HEK293 (cell line): ENCODE results near the gene ASTN2.
A peak's percentile ranks its signal among the peaks of the same experiment; 100 is the strongest.

Experiments
- AEBP2 ChIP-seq: fragments of 450-650 bp; formaldehyde crosslinking; IDR thresholded peaks from 2 replicates; pipeline ENCODE4 v1.5.1; 2016; ENCODE audit warnings: missing biosample characterization, missing genetic modification characterization, borderline replicate concordance
- ATF2 ChIP-seq: fragments of 450-650 bp; formaldehyde crosslinking; IDR thresholded peaks from 2 replicates; pipeline ENCODE4 v1.5.1; 2016; ENCODE audit warnings: missing biosample characterization, missing genetic modification characterization, low read depth
- CTCF ChIP-seq: fragments of 450-650 bp; formaldehyde crosslinking; IDR thresholded peaks from 2 replicates; pipeline ENCODE4 v1.5.1; 2016; ENCODE audit warnings: missing biosample characterization, missing genetic modification characterization
- GLI4 ChIP-seq: fragments of 450-650 bp; formaldehyde crosslinking; IDR thresholded peaks from 2 replicates; pipeline ENCODE4 v1.5.1; 2016; ENCODE audit warnings: missing biosample characterization, missing genetic modification characterization
- YY1 ChIP-seq: fragments of 450-650 bp; formaldehyde crosslinking; IDR thresholded peaks from 2 replicates; pipeline ENCODE4 v1.5.1; 2018; ENCODE audit warnings: missing biosample characterization, missing genetic modification characterization
- ZBTB49 ChIP-seq: fragments of 450-650 bp; formaldehyde crosslinking; IDR thresholded peaks from 2 replicates; pipeline ENCODE4 v1.5.1; 2016; ENCODE audit warnings: missing biosample characterization, missing genetic modification characterization, low read depth
- ZNF274 ChIP-seq, 2 experiments: fragments of 200-500 bp in 1 of 2; fragments of 450-650 bp in 1 of 2; sonication (Bioruptor generic) in 1 of 2; formaldehyde crosslinking in 1 of 2; IDR thresholded peaks; 2 replicates each; pipeline versions ENCODE4 v1.5.1 to v1.6.1; 2014 to 2016; ENCODE audit warnings: borderline replicate concordance in 1 of 2, inconsistent platforms in 1 of 2, low read length in 1 of 2, missing biosample characterization in 1 of 2, missing genetic modification characterization in 1 of 2
- ZNF350 ChIP-seq: fragments of 450-650 bp; formaldehyde crosslinking; IDR thresholded peaks from 2 replicates; pipeline ENCODE4 v1.5.0; 2017; ENCODE audit warnings: missing biosample characterization, mild to moderate bottlenecking, missing genetic modification characterization
- ZNF398 ChIP-seq: fragments of 450-650 bp; formaldehyde crosslinking; IDR thresholded peaks from 2 replicates; pipeline ENCODE4 v1.5.1; 2017; ENCODE audit warnings: missing biosample characterization, missing genetic modification characterization
- ZNF473 ChIP-seq: fragments of 450-650 bp; formaldehyde crosslinking; IDR thresholded peaks from 2 replicates; pipeline ENCODE4 v1.5.1; 2017; ENCODE audit warnings: missing biosample characterization, missing genetic modification characterization
- ZNF530 ChIP-seq: fragments of 450-650 bp; formaldehyde crosslinking; IDR thresholded peaks from 2 replicates; pipeline ENCODE4 v1.5.1; 2016; ENCODE audit warnings: low read depth, missing biosample characterization, missing genetic modification characterization
- ZNF549 ChIP-seq: fragments of 450-650 bp; IDR thresholded peaks from 2 replicates; pipeline ENCODE4 v1.5.1; 2018; ENCODE audit warnings: missing biosample characterization, missing genetic modification characterization, mild to moderate bottlenecking, inconsistent platforms, moderate library complexity

GRCh38 chr9:116572095-116572748 lies 842.6 kb downstream of the ASTN2 start:
- TF ChIP-seq ZNF549 (tag by site-specific recombination) (no peak), CTCF (tag by site-specific recombination) (peak; percentile 80), ATF2 (tag by site-specific recombination) (no peak), ZNF398 (tag by site-specific recombination) (no peak), ZBTB49 (tag by site-specific recombination) (no peak), ZNF274 (IDR thresholded peaks at IDR 0.05; ENCODE audit: low read length) (no peak), ZNF274 (tag by site-specific recombination; IDR thresholded peaks at IDR 0.05; ENCODE audit: borderline replicate concordance) (no peak), GLI4 (tag by site-specific recombination) (no peak), ZNF473 (tag by site-specific recombination) (no peak), ZNF530 (no peak), YY1 (tag by site-specific recombination) (no peak), ZNF350 (tag by site-specific recombination) (no peak), AEBP2 (no peak)
